GM21381 (cell line): ENCODE results near the gene TMEM212.
"Not testable (repeated sequence)": the region's sequence is repeated elsewhere in the genome, so short reads cannot be mapped to it uniquely, and the experiment has no call there.

Source experiments
- ATAC-seq: cut with Tn5 transposase; IDR thresholded peaks from one replicate; pipeline ENCODE4 v1.9.1; 2021; ENCODE audit warnings: mild to moderate bottlenecking, moderate library complexity; ENCODE audit not compliant: unreplicated experiment

The TMEM212 gene

GRCh38 chr3:171812811-171813210 lies 30.3 kb upstream of the TMEM212 start:
- no peak for ATAC-seq

GRCh38 chr3:171813278-171813896 lies 29.8 kb upstream of the TMEM212 start:
- ATAC-seq = no peak

DNA sequence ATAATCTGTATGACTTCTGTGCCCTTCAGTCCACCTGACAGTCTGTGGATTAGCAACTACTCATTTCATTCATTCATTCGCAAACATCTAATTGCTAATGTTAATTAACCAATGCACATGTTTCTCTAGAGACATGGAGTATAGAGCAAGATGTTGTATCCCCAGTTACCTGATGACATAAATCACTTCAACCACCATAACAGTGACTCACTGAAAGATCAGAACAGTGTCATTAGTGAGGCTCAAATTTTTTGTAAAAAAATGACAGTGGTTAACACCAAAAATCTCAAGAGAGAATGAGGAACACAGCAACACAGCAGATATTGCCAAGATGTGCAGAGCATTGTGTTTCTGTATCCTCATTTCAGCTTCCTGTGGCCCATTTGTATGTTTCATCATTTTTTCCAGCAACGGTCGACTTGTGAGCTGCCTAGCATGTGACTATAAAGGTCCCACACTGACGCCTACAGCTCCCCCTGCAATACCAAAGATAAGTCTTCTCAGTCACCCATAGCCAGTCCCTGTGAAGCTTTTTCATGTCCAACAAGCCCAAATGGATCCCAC lies 29.2 kb upstream of the TMEM212 start:
- ATAC-seq = no peak

DNA sequence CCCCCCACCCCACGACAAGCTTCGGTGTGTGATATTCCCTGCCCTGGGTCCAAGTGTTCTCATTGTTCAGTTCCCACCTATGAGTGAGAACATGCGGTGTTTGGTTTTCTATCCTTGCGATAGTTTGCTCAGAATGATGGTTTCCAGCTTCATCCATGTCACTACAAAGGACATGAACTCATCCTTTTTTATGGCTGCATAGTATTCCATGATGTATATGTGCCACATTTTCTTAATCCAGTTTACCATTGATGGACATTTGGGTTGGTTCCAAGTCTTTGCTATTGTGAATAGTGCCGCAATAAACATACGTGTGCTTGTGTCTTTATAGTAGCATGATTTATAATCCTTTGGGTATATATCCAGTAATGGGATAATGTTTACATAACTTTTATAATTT lies 28.5 kb upstream of the TMEM212 start:
- ATAC-seq = not testable (repeated sequence)

DNA sequence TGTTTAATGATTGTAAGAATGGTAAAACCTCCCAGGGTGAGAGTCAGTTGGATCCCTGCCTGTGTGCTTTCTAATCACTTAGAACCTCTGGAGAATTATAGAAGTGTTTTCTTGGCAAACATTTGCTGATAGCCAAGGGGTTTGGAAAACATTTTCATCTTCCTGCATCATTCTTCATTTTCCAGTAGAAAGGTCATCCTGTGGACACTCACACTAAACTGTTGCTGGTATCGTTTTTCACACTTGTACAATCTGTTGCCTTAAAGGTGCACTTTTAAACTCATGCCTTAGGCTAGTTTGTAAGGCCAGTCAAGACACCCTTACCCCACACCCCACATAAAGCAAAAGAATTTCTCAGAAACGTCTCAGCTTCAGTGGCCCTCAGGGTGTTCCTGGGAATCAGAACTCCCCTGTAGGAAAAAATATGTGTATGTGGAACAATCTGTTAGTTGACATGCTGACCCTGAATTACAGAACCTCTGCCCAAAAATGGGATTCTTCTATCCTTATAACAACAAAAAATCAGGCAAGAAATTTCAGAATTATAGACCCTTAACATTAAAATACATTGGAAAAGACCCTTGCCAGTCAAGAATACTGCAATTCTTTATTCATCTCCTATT lies 27.1 kb upstream of the TMEM212 start:
- ATAC-seq = no peak

DNA sequence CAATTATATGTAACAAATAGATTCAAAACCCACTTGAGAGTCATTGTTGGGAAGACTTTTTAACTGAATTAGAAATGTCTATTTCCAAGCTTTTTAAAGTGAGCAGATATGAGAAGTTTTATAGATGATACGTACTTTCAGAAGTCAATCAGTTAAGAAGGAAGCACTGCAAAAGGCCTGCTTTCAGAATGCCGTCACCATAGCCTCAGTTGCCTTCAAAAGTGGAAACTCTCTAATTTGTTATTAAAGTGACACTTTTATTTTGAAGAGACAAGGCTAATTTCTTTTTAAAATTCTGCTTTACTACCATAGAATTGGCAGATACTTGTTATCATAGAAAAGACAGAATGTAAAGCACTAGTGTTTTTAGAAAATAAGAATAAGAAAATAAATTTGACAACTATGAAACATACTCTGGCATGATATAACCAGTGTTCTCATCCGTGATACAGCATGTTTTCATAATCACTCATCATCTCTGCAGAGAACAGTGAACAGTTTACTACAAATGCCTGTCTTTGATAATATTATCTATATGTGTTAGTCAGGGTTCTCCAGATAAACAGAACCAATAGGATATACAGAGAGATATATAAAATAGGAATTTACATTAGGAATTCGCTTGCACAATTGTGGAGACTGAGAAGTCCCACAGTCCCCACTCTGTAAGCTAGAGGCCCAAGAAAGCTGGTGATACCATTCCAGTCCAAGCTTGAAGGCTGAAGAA lies 25.9 kb upstream of the TMEM212 start:
- no peak for ATAC-seq

GRCh38 chr3:171821044-171821443 lies 22.1 kb upstream of the TMEM212 start:
- ATAC-seq = no peak

DNA sequence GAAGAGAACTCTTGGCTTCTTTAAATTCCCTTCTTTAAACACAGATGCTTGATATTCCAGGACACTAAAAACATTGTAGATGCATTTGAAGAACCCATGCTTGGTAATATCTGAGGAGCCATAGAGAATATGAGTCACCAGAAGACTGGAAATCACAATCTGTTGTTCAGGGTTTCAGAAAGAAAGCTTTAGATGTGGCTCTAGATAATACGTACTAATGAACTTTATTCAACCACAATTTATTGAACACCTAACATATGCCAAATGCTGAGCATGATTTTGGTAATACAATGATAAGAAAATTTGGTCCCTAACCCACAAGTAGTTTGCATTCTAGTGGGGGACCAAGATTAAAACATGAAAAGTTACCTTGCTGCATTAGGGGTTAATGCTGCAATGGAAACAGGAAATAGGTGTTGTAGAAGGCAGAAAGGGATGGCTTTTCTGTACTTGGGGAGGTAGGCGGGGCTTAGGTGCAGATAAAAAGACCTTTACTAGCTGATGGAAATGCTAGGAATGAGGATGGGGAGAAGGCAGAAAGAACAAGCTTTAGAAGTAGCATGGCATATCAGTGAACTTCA lies 21.3 kb upstream of the TMEM212 start:
- ATAC-seq = no peak

GRCh38 chr3:171822431-171823106 lies 20.6 kb upstream of the TMEM212 start:
- ATAC-seq = peak; percentile 63

DNA sequence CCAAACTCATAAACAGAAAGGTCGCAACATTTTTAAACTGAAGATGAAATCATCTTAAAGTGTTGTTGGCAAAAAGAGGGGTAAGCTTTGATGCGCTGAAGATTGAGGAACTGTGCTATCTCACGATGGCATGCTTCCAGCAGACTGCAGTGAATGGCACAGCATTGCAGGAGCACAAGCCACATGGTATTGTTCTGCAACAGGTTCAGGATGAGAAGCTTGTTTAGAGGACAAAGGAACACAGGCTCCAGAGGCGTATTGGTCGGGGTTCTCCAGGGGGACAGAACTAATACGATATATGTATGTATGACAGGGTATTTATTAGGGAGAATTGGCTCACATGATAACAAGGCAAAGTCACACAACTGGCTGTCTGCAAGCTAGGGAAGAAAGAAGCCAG lies 19.0 kb upstream of the TMEM212 start:
- ATAC-seq = no peak

DNA sequence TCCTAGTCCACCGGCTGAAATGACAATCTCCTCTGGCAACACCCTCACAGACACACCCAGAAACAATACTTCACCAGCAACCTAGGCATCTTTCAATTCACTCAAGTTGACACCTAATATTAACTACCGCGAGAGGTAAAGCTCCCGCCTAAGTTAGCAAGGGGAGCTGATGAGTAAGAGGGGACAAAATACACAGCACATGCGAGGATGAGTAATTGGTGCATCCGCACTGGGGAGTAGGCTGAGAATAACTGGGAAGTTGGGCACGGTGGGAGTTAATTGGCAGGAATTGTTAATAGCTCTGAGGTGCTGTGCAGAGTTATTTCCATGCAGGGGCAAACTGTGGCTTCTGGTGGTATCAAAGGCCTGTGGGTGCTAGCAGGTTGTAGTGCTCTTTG lies 18.3 kb upstream of the TMEM212 start:
- no peak for ATAC-seq

DNA sequence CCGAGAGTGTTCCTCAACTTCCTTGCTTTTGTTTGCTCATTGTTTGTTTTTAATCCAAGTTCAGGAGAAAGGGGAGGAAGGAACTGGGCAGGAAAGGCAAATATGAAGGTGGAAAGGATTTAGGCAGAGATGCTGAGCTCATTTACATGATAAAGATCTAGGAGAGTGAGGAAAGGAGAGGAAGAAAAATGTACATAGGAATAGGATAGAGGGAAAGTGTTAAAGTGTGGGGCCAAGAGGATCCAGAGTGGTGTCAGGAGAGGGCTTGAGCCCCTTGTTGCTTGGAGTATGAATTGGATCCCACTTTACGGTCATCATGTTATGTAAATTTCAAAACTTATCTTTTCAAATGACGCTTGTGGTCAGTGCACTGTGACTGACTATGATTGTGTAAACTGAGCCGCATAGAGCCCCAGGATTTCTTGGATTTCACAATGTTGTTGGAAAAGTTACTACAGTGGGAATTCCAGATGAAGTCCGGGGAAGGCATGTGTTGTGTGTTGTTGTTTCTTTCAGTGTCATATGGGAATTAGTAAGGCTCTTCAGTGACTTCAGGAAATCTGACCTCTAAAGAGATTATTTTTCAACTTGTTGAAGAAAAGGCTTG lies 17.8 kb upstream of the TMEM212 start:
- no peak for ATAC-seq

DNA sequence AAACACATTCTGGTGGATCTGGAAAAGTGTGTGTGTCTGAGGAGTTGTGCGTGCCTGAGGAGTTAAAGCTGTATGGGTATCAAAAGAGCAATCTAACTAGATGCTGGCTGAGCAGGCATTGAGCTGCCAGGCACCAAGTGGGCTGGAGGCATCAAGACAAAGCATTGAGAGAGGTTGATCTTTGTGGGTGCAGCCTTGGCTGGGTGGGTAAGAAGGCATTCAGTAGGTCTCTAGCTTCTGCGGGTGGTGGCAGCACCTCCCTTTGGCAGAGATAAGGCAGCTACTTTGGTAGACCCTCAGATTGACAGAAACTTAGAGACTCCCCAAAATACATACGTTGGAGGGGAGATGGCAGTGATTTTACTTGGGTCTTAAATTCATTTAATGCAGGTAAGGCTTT lies 15.8 kb upstream of the TMEM212 start:
- no peak for ATAC-seq

DNA sequence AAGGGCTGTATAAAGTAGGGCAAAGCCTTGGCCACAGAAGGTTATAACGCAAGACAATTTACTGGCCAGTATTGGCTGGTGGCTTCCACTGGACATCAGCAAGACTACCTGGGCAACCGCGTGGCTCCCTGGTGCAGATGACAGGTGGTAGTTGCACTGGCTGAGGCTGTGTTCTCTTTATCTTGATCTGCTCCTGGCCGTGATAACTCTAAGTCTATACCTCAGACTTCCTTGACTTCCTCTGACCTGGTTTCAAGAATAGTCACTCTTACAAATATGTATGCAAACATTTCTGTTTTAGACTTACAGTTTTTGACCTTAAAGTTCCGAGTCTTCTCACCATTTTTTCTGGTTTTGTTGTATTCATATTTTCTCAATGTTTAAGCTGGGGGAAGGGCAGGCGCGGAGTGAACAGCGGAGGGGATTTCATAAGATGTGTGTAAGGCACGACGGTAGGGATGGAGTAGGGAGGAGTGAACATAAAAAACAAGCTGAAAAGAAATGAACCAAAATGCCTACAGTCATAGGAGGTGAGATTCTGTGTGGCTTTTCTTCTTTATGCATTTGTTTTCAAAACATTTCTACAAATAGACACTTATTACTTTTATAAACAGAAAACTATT lies 15.2 kb upstream of the TMEM212 start:
- no peak for ATAC-seq

GRCh38 chr3:171828902-171829770 lies 14.0 kb upstream of the TMEM212 start:
- ATAC-seq = no peak

DNA sequence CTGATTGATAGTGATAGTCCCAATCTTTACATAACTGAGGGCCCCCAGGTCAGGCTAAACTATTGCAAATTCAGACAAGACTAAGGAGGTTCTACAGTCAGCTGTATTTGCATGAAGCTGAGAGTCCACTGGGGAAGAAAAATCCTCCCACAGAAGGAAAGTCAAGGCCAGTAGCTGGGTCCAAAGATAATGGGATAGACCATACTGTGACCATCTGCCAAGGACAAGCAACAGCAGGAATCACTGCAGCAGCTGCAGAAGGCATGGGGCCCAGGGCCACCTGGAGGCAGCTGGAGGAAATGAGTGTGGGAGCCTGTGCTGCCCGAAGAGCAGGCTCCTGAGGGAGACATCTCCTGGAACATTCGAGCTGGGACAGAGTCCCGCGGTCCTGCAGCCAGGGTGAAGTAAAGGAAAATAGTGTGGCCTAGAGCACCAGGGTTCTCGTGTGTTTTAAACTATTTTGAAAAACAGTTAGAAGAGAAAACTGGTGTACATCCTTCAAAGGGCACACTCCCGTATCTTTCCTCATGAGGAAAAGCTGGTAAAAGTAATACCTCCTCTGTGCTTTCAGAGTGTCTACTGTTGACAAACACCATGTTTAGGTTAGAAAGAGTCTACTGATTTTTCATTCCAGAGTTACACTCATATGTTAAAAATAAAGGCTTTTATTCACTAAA lies 13.2 kb upstream of the TMEM212 start:
- ATAC-seq = peak; percentile 56

GRCh38 chr3:171830518-171830875 lies 12.7 kb upstream of the TMEM212 start:
- no peak for ATAC-seq

DNA sequence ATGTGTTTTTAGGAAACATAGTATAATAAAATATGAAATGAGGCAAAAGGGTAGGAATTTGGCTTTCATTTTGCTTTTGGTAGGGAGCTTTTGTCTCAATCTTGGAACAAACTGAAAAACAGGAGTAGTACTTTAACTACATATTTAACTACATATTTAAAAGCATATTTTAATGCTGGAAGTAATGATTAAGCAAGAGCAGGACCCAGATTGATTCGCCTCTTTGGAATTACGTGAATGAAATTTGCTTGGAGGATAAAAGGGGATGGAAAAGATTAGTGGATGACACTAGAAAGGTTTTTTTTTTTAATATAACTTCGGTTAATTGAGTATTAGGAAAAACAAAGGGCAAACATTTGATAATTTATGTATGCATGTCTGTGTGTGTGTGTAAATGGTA lies 11.2 kb upstream of the TMEM212 start:
- no peak for ATAC-seq

DNA sequence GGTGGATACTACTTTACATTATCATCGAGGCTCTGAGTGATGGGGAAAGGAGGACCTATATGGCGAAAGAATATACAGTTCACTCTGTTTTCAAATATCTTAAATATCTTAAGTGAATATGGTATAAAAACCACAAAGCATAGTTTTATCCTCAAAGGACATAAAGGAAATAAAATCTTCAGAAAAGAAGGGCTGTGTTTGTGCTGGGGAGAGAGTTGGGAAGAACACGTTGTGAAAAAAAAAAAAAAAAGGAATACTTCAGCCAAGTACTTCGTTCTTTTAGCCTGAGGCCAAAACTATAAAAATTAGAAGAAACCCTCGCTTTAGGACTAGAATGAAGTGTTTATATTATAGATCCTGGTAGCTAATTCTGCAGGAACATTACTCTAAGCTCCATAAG lies 10.2 kb upstream of the TMEM212 start:
- ATAC-seq = no peak
